H9 (cell line): ENCODE results near the gene HYAL2. TPM values are rescaled to one million over a fixed set of nuclear protein-coding genes. Genes with fewer than 3 reads are reported as not detected.
A peak's percentile ranks its signal among the peaks of the same experiment; 100 is the strongest.

Experiments used
- DNase-seq: peaks from one replicate; pipeline ENCODE4 v3.0.0-alpha.2; 2017
- H2AFZ ChIP-seq: one replicate; pipeline ENCODE4 v1.6.1; 2013; ENCODE audit warnings: mild to moderate bottlenecking, low read length, control low read depth, moderate library complexity
- H2AK5ac ChIP-seq: 2 replicates; pipeline ENCODE4 v1.6.1; 2013; ENCODE audit warnings: low read length, control low read depth, mixed read lengths; ENCODE audit not compliant: insufficient read length
- H2BK120ac ChIP-seq: one replicate; pipeline ENCODE4 v1.6.1; 2013; ENCODE audit warnings: low read depth, mild to moderate bottlenecking, low read length, control low read depth, inconsistent platforms; ENCODE audit not compliant: poor library complexity, severe bottlenecking
- H2BK12ac ChIP-seq: 2 replicates; pipeline ENCODE4 v1.6.1; 2013; ENCODE audit warnings: low read length, control low read depth, mixed read lengths, low read depth; ENCODE audit not compliant: insufficient read length
- H2BK15ac ChIP-seq: 2 replicates; pipeline ENCODE4 v1.6.1; 2013; ENCODE audit warnings: low read depth, low read length, control low read depth
- H2BK20ac ChIP-seq: one replicate; pipeline ENCODE4 v1.6.1; 2013; ENCODE audit warnings: low read depth, mild to moderate bottlenecking, low read length, control low read depth, inconsistent platforms; ENCODE audit not compliant: poor library complexity, severe bottlenecking
- H2BK5ac ChIP-seq: 2 replicates; pipeline ENCODE4 v1.6.1; 2013; ENCODE audit warnings: low read length, control low read depth, mixed read lengths; ENCODE audit not compliant: insufficient read length
- H3K14ac ChIP-seq: 2 replicates; pipeline ENCODE4 v1.6.1; 2013; ENCODE audit warnings: low read length, control low read depth; ENCODE audit not compliant: insufficient read depth
- H3K18ac ChIP-seq: 2 replicates; pipeline ENCODE4 v1.6.1; 2013; ENCODE audit warnings: low read depth, mild to moderate bottlenecking, mixed read lengths, low read length, control low read depth; ENCODE audit not compliant: insufficient read length
- H3K23ac ChIP-seq: 2 replicates; pipeline ENCODE4 v1.6.1; 2013; ENCODE audit warnings: low read length, control low read depth, mixed read lengths, low read depth; ENCODE audit not compliant: insufficient read length
- H3K23me2 ChIP-seq: 2 replicates; pipeline ENCODE4 v1.6.1; 2013; ENCODE audit warnings: low read depth, mild to moderate bottlenecking, mixed read lengths, low read length, control low read depth; ENCODE audit not compliant: insufficient read length, poor library complexity, severe bottlenecking
- H3K27ac ChIP-seq: 2 replicates; pipeline ENCODE4 v1.5.1; 2013; ENCODE audit warnings: low read length, control low read depth, mixed read lengths, low read depth; ENCODE audit not compliant: insufficient read length
- H3K27me3 ChIP-seq: 2 replicates; pipeline ENCODE4 v1.6.1; 2013; ENCODE audit warnings: low read length, control low read depth, inconsistent platforms; ENCODE audit not compliant: insufficient read depth
- H3K4ac ChIP-seq: 2 replicates; pipeline ENCODE4 v1.6.1; 2013; ENCODE audit warnings: low read depth, mild to moderate bottlenecking, control low read depth, inconsistent platforms, low read length, moderate library complexity
- H3K4me1 ChIP-seq: 2 replicates; pipeline ENCODE4 v1.6.1; 2013; ENCODE audit warnings: low read length, control low read depth, inconsistent platforms; ENCODE audit not compliant: insufficient read depth
- H3K4me2 ChIP-seq: 2 replicates; pipeline ENCODE4 v1.6.1; 2013; ENCODE audit warnings: low read length, control low read depth, mixed read lengths; ENCODE audit not compliant: insufficient read length, insufficient read depth
- H3K56ac ChIP-seq: 2 replicates; pipeline ENCODE4 v1.6.1; 2013; ENCODE audit warnings: low read depth, mild to moderate bottlenecking, mixed read lengths, low read length, control low read depth; ENCODE audit not compliant: insufficient read length
- H3K79me1 ChIP-seq: 2 replicates; pipeline ENCODE4 v1.6.1; 2013; ENCODE audit warnings: low read depth, mild to moderate bottlenecking, moderate library complexity, low read length, control low read depth, inconsistent platforms; ENCODE audit not compliant: insufficient read depth, poor library complexity, severe bottlenecking
- H3K79me2 ChIP-seq: 2 replicates; pipeline ENCODE4 v1.6.1; 2013; ENCODE audit warnings: low read length, control low read depth, inconsistent platforms; ENCODE audit not compliant: insufficient read depth
- H3K9ac ChIP-seq: 2 replicates; pipeline ENCODE4 v1.6.1; 2013; ENCODE audit warnings: low read length, control low read depth, mixed read lengths; ENCODE audit not compliant: insufficient read length; ENCODE audit errors: extremely low read depth
- H3K9me3 ChIP-seq: one replicate; pipeline ENCODE4 v1.6.1; 2013; ENCODE audit warnings: low read depth, low read length, inconsistent platforms; ENCODE audit not compliant: control insufficient read depth
- H3T11ph ChIP-seq: one replicate; pipeline ENCODE4 v1.6.1; 2013; ENCODE audit warnings: mild to moderate bottlenecking, low read length, control low read depth, inconsistent platforms
- H4K20me1 ChIP-seq: one replicate; pipeline ENCODE4 v1.6.1; 2013; ENCODE audit not compliant: control insufficient read depth, insufficient read length, insufficient read depth
- H4K5ac ChIP-seq: 2 replicates; pipeline ENCODE4 v1.6.1; 2013; ENCODE audit warnings: low read depth, mild to moderate bottlenecking, mixed read lengths, low read length, control low read depth; ENCODE audit not compliant: insufficient read length
- H4K8ac ChIP-seq: replicated peaks from 2 replicates; pipeline ENCODE4 v1.6.1; 2013; ENCODE audit warnings: low read length, control low read depth, mixed read lengths, low read depth; ENCODE audit not compliant: insufficient read length
- H4K91ac ChIP-seq: 2 replicates; pipeline ENCODE4 v1.6.1; 2013; ENCODE audit warnings: low read depth, mild to moderate bottlenecking, moderate library complexity, mixed read lengths, low read length, control low read depth; ENCODE audit not compliant: insufficient read length
- H3K27ac Mint-ChIP-seq, 3 experiments: 2 replicates in 2 of 3; 3 replicates in 1 of 3; pipeline ENCODE4 v1.8.0; 2020 to 2021; ENCODE audit warnings: mixed read lengths in 3 of 3, mild to moderate bottlenecking in 1 of 3, moderate library complexity in 1 of 3
- H3K27me3 Mint-ChIP-seq: 2 replicates; pipeline ENCODE4 v1.8.0; 2021; ENCODE audit warnings: low read depth, mild to moderate bottlenecking, moderate library complexity, mixed read lengths
- H3K36me3 Mint-ChIP-seq, 3 experiments: 2 replicates in 2 of 3; 3 replicates in 1 of 3; pipeline ENCODE4 v1.8.0; 2020 to 2021; ENCODE audit warnings: low read depth in 3 of 3, mixed read lengths in 3 of 3; ENCODE audit not compliant: insufficient read depth in 1 of 3
- H3K4me1 Mint-ChIP-seq, 2 experiments: 2 replicates each; pipeline ENCODE4 v1.8.0; 2020; ENCODE audit warnings: mixed read lengths in 2 of 2
- H3K4me3 Mint-ChIP-seq, 2 experiments: 2 replicates in 1 of 2; 3 replicates in 1 of 2; pipeline ENCODE4 v1.8.0; 2020 to 2021; ENCODE audit warnings: mild to moderate bottlenecking in 2 of 2, mixed read lengths in 2 of 2, moderate library complexity in 1 of 2
- H3K9me3 Mint-ChIP-seq, 2 experiments: 2 replicates in 1 of 2; 3 replicates in 1 of 2; pipeline ENCODE4 v1.8.0; 2020; ENCODE audit warnings: mild to moderate bottlenecking in 2 of 2, mixed read lengths in 2 of 2, moderate library complexity in 1 of 2
- WGBS: extraction: QIAGEN DNeasy Blood & Tissue Kit; methylation state at CpG from one replicate; pipeline ENCODE4 v1.1.7; 2013; ENCODE audit warnings: missing lambda C conversion rate, low lambda C conversion rate, mixed read lengths; ENCODE audit not compliant: insufficient read length; ENCODE audit errors: extremely low coverage; 5-methylcytosine and 5-hydroxymethylcytosine counted together
- total RNA-seq: library from RNA; stranded (reverse); gene quantifications from 2 replicates; pipeline ENCODE4 v1.2.1, GENCODE V29; 2021
- TF ChIP-seq, protein P1 (sequence below): fragments of 200-600 bp; sonication (generic); conservative IDR thresholded peaks from 3 replicates; pipeline ENCODE4 v1.8.0; 2021; ENCODE audit warnings: antibody characterized with exemption, mild to moderate bottlenecking

HYAL2 gene
- total RNA-seq, 1 experiment from 2014 or later: 51.9 TPM

DNA sequence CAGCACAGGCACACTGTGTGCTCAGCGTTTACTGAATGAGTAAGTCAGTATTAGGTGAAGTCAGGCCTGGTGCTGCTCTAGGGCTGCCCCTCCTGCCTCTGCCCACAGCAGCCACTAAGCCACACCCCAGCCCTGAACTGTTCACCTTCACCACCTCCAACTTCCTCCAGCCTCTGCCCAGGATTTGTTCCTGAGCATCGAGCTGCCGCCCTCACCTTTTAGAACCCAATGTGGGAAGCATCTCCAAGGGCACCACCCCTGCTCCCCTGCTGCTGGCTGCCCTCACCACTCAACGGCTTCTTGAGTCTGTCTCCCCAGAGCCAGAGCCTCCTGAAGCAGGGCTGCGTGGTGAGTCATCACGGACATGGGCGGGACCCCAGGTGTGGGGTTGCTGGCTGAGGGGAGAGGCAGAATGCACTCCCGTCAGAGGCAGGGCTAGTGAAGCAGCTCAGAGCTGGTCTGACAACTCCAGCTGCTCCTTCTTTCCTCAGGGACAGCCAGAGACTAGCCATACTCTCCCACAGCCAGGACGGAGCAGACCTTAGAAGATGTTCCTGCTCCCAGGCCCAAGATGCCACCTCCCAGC, 5.8 kb downstream of the HYAL2 start:
- Mint-ChIP-seq H3K9me3 (peaks cover 5 to 7% of the 10 kb centered on the region in 2 experiments), H3K4me3 (no peak overlapping the region; a peak in 1 of 5 replicates), H3K27ac (peak overlapping the region in 2 of 3 experiments; percentile 3 to 79; a peak in 3 of 7 replicates), H3K36me3 (peaks cover 48 to 57% (median 56%) of the 10 kb centered on the region in 3 experiments), H3K27me3 (no peaks in the 10 kb centered on the region), H3K4me1 (peaks cover 15 to 30% of the 10 kb centered on the region in 2 experiments)
- Histone ChIP-seq H3T11ph (no peak overlapping the region), H3K79me2 (peaks cover 5% of the 10 kb centered on the region; the same call in 1 of the 2 replicates), H4K91ac (no peak overlapping the region), H2BK20ac (no peak overlapping the region), H3K4me2 (no peak overlapping the region), H3K23me2 (peaks cover 3% of the 10 kb centered on the region), H3K9ac (no peak overlapping the region), H3K4ac (no peak overlapping the region), H4K20me1 (no peaks in the 10 kb centered on the region), H2BK120ac (no peak overlapping the region), H3K9me3 (no peaks in the 10 kb centered on the region), H3K18ac (no peak overlapping the region), H4K8ac (no peak overlapping the region), H3K27ac (no peak overlapping the region), H3K56ac (no peak overlapping the region), H2BK5ac (no peak overlapping the region), H2AK5ac (no peak overlapping the region), H2AFZ (no peak overlapping the region), H3K23ac (no peak overlapping the region), H3K4me1 (no peaks in the 10 kb centered on the region; the same call in 1 of the 2 replicates), H3K27me3 (no peaks in the 10 kb centered on the region), H3K14ac (no peak overlapping the region), H3K79me1 (no peaks in the 10 kb centered on the region), H4K5ac (no peak overlapping the region), H2BK15ac (no peak overlapping the region), H2BK12ac (no peak overlapping the region)
- peak; percentile 75 for DNase-seq
- TF ChIP-seq, protein P1, sequence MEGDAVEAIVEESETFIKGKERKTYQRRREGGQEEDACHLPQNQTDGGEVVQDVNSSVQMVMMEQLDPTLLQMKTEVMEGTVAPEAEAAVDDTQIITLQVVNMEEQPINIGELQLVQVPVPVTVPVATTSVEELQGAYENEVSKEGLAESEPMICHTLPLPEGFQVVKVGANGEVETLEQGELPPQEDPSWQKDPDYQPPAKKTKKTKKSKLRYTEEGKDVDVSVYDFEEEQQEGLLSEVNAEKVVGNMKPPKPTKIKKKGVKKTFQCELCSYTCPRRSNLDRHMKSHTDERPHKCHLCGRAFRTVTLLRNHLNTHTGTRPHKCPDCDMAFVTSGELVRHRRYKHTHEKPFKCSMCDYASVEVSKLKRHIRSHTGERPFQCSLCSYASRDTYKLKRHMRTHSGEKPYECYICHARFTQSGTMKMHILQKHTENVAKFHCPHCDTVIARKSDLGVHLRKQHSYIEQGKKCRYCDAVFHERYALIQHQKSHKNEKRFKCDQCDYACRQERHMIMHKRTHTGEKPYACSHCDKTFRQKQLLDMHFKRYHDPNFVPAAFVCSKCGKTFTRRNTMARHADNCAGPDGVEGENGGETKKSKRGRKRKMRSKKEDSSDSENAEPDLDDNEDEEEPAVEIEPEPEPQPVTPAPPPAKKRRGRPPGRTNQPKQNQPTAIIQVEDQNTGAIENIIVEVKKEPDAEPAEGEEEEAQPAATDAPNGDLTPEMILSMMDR: no peak
- no CpG with 5 or more reads among the region's 9 CpGs for WGBS
